HG03520 (cell line): Measurements from ENCODE around the gene ALKBH5.

Source experiments
- ATAC-seq: cut with Tn5 transposase; IDR thresholded peaks from one replicate; pipeline ENCODE4 v1.9.1; 2021; ENCODE audit warnings: mild to moderate bottlenecking, moderate library complexity; ENCODE audit not compliant: unreplicated experiment

The ALKBH5 gene

GRCh38 chr17:18157354-18157985, 26.2 kb upstream of the ALKBH5 start:
- no peak for ATAC-seq

- no peak for ATAC-seq
Measured at GRCh38 chr17:18158022-18158600, 25.5 kb upstream of the ALKBH5 start.

- no peak for ATAC-seq
Measured at GRCh38 chr17:18159551-18160120, 24.0 kb upstream of the ALKBH5 start.

GRCh38 chr17:18160128-18160856, 23.3 kb upstream of the ALKBH5 start:
- ATAC-seq = no peak

GRCh38 chr17:18161207-18162145, 22.2 kb upstream of the ALKBH5 start:
- ATAC-seq = peak; percentile 51

GRCh38 chr17:18163547-18163946, 20.1 kb upstream of the ALKBH5 start:
- no peak for ATAC-seq

- no peak for ATAC-seq
Measured at GRCh38 chr17:18166894-18167293, 16.7 kb upstream of the ALKBH5 start.

- no peak for ATAC-seq
Measured at GRCh38 chr17:18167421-18167820, 16.2 kb upstream of the ALKBH5 start.

GRCh38 chr17:18172531-18173278, 10.9 kb upstream of the ALKBH5 start:
- no peak for ATAC-seq

GRCh38 chr17:18173740-18174139, 9.9 kb upstream of the ALKBH5 start:
- ATAC-seq = no peak

GRCh38 chr17:18176176-18176575, 7.5 kb upstream of the ALKBH5 start:
- ATAC-seq = no peak

- no peak for ATAC-seq
Measured at GRCh38 chr17:18177133-18177532, 6.5 kb upstream of the ALKBH5 start.

- no peak for ATAC-seq
Measured at GRCh38 chr17:18177722-18178121, 5.9 kb upstream of the ALKBH5 start.

- ATAC-seq = no peak
Measured at GRCh38 chr17:18179196-18179595, 4.4 kb upstream of the ALKBH5 start.

GRCh38 chr17:18179804-18180203, 3.8 kb upstream of the ALKBH5 start:
- no peak for ATAC-seq

GRCh38 chr17:18181358-18181757, 2.3 kb upstream of the ALKBH5 start:
- no peak for ATAC-seq

- ATAC-seq = no peak
Measured at GRCh38 chr17:18182110-18182977, 1.3 kb upstream of the ALKBH5 start.

- peak; percentile 23 for ATAC-seq
Measured at GRCh38 chr17:18182978-18183333, 672 bp upstream of the ALKBH5 start.
